HG03135 (cell line): ENCODE data around the gene SLC26A6.

Source experiments
- ATAC-seq: cut with Tn5 transposase; IDR thresholded peaks from one replicate; pipeline ENCODE4 v1.9.1; 2021; ENCODE audit warnings: mild to moderate bottlenecking, moderate library complexity; ENCODE audit not compliant: unreplicated experiment

SLC26A6 gene, protein sequence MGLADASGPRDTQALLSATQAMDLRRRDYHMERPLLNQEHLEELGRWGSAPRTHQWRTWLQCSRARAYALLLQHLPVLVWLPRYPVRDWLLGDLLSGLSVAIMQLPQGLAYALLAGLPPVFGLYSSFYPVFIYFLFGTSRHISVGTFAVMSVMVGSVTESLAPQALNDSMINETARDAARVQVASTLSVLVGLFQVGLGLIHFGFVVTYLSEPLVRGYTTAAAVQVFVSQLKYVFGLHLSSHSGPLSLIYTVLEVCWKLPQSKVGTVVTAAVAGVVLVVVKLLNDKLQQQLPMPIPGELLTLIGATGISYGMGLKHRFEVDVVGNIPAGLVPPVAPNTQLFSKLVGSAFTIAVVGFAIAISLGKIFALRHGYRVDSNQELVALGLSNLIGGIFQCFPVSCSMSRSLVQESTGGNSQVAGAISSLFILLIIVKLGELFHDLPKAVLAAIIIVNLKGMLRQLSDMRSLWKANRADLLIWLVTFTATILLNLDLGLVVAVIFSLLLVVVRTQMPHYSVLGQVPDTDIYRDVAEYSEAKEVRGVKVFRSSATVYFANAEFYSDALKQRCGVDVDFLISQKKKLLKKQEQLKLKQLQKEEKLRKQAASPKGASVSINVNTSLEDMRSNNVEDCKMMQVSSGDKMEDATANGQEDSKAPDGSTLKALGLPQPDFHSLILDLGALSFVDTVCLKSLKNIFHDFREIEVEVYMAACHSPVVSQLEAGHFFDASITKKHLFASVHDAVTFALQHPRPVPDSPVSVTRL

DNA sequence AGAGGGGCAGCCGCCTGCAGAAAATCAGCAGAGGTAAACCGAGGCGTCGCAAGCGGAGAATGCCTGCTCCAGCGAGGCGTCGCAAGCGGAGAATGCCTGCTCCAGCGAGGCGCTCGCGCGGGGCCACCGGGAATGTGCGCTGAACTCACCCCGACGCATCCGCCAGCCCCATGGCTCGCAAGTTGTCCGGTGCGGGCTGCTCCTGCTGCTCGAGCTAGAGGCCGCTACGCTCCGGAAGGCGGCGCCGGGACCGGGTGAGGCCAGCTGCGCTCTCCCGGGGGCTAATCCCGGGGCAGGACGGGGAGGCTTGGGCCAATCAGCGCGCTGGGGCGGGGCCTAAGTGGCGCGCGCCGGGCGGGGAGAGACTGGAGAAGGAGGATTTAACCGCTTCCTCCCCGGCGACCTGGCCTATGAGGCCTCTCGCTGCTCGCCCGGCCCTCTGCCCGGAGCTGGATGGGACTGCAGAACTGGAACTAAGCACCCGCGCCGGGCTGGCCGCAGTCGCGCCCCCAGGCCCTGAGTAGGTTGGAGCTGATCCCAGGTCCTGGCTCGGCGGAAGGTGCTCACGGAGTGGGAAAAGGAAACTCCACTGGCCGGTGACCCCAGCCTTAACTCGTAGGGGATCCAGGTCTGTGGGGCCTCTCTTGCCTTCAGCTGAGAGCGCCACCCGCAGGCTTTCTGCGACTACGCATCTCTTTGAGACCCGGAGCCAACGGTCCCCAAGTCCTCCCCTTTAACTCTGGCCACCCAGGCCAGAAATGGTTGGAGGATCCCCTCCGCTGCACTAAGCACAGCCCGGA is at the start of gene SLC26A6:
TSS of gene SLC26A6 (minus strand) at position 240 of the 800 bp plus-strand sequence. CDS start at position 172, 68 bp downstream.
- peak; percentile 88 for ATAC-seq

DNA sequence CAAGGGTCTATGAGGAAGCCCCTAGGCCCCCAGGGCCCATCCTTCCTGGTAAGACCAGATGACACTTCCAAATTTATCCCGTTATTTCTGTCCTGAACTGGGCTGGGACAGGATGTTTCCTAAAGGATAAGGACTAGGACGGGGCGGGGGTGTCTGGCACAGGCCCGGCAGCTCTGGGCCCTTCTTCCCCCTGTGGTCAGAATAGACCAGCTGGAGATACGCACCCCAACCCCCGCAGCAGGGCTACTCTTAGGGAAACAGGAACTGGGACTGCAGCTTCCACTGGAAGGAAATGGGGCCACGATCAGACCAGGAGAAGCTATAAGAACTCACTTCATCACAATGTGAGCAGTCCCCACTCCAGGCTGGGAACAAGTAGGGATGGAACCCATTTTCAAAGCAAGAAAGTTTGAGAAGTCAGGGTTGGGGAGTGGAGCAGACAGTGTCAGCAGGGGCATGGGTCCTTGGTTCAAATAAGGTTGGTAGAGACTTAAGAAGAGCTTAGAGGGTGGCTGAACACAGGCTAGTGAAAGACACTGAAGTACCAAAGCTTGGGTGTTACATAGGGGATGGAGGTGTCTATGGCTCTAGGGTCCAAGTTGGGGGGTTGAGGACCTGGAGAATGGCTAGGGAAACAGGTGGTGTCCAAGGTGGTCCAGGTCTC is 49.4 kb upstream of the SLC26A6 start:
- no peak for ATAC-seq

DNA sequence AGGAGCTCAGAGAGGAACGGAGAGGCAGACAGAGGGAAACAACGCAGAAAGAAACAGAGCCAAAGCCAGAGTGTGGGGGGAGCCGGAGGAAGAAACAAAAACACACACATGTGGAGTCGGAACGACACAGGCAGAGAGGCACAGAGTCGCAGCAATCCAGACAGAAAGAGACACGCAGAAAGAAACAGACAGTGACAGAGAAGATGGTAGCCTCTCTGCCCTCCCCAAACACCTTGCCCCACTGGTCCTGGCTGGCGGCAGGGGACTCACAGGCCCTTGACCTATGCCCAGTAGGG is 48.7 kb upstream of the SLC26A6 start:
- no peak for ATAC-seq

DNA sequence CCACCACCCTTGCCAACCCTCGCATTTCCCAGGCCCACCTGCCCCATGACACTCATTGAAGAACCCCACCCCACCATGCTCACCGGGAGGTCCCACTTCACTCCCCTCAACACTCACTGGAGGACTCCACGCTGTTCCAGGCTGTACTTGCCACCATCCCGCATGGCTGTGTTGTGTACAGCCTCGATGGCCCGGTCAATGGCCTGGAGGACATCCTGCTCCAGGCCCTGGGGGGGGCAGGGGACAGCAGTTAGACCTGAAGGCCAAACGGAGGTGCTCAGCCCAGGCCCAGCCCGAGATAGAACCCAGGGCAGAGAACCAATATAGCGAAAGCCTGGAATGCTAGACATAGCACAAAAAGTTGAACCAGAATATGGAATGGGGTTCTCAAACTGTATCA is 47.5 kb upstream of the SLC26A6 start:
- no peak for ATAC-seq

DNA sequence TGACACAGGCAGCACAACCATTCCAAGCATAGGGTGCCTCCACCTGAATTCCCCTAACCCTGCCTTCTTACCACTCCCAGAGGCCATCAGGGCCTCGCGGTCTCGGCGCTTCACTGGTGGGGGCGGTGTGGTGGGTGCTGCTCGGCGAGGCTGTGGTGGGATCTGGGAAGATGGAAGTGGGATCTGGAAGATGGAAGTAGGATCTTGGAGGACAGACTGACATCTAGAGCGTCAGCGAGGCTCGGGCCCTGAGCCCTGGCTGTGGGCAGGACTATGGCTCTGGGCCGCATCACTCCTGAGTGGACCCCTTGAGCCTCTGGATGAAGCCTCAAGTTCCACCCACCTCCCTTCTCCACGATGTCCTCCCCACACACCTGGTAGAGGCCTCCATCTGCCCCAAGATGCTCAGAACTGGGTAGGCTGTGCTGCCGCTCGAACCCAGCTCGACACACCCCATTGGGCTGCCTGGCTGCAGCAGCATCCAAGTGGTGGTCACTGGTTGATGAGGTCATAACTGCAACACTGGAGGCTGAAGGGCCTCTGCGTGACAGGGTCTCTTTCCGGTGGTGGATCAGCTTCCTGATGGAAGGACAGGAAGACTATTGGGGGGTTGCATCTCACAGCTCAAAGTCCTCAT is 46.8 kb upstream of the SLC26A6 start:
- ATAC-seq: no peak

DNA sequence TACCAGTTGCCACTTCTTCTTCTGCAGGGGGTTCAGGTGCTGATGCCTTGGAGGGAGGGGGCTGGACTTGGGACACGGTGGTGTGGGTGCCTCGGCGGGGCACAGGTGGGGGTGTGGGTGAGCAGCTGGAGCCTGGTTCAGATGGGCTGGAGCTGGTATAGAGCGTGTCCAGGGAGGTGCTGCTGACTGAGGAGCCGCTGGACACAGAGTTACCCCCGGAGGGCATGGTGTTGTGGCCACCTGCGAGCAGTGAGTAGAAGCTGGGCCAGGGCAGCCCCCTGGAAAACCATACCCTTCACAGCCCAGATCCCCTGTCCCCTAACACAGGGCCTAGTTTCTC is 46.2 kb upstream of the SLC26A6 start:
- ATAC-seq: no peak

DNA sequence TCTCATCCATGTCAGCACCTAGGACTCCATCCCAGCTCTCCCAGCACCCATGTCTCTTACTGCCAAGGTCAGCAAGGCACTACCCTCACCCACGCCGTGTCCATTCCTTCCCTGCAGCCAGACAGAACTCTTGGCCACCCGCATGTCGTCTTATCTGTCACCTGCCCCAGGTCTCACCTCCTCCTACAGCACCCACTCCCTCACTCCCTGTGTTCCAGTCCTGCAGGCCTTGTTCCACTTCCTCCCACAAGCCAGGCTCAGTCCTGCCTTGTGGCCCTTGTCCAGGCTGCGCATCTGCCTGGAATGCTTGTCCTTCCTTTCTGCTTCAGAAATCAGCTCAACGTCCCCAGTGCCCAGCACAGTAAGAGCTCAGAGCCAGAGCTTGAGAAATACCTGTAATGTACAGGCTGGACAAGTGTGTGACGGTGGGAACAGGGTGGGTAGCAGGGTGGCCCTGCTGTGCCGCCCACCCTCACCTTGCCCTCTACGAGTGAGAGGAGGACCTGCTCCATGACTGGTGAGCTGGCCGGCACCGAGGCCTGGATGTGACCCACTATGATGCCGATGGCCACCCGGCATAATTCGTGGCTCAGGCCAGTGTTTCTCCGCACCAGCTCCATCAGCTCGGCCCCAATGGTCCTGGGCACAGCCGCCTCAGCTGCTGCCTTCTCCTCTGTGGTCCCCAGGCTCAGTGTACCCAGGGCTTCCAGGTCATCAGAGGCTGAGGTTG is 45.7 kb upstream of the SLC26A6 start:
- no peak for ATAC-seq

DNA sequence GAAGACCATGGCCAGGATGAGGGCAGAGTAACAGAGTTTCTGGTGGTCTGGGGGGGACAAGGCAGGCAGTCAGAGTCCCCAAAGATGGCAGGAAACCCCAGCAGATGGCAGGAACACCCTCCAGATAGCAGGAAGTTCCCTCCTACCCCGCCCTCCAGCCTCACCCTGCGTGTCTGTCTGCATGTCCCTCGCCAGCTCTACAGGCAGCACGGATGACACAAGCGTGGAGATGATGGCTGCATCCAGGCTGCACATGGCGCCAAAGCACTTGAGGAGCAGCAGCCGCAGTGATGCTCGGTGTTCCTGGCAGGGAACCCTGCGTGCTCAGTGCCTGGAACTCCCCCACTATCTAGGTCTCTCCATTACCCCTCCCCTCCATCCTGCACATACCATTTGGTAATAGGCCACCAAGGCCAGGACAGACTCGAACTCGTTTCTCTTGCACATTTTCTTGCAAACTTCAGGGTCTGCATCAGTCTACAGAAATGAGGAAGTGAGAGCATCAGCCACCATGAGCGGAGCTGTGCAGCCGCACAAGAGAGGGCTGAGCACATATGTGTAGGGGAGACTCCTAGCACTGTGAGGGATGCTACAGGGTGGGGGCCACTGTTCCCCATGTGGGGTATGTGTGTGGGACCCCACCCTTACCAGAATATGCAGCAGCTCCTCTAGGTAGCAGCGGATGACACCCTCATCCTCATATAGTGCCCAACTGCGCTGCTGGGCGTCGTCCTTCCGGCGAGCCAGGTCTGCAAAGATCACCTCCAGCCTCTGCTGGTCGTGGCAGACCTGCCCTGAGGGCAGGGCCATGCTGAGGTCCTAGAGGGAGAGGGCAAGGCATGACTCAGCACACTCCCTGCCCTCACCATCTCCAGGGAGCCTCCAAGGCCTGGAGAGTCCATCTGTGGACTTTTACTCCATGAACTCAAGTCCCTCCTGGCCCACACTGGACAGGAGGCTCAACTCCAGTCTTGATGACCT is 44.4 kb upstream of the SLC26A6 start:
- ATAC-seq: no peak

GRCh38 chr3:48678566-48679380 is 43.5 kb upstream of the SLC26A6 start:
- ATAC-seq: no peak

- no peak for ATAC-seq
Measured at GRCh38 chr3:48678056-48678455, 42.8 kb upstream of the SLC26A6 start.

DNA sequence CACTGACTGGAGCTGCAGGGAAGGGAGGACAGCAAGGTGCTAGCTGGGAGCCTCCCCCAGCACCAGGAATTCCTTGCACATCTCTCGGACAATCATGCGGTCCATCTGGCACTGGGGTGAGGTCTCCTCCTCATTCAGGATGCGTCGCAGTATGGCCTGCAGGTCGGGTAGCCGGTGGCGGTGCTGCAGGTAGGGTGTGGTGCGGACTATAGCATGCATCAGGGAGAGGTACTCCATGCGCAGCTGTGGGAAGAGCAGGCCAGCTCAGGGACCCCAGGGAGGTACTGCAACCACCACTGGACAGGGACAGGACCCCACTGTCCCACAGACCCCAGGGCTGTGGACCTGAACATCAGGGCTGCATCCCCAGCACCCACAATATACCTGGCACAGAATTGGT is 39.2 kb upstream of the SLC26A6 start:
- no peak for ATAC-seq

DNA sequence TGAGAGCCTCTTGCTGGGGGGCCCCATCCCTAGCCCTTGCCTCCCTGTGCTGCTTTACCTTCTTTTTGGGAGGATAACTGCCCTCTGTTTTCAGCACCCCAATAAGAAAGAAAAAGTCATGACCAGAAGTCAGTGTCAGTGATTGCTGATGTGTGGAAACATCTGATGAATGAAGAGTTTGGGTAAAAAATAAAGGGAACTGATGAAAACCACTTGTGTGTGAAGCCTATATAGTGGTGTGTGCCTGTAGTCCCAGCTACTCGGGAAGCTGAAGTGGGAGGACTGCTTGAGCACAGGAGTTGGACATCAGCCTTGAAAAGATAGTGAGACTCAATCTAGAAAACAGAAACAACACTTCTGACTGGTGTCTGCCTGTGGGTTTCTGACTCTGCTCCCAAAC is 37.3 kb upstream of the SLC26A6 start:
- no peak for ATAC-seq

DNA sequence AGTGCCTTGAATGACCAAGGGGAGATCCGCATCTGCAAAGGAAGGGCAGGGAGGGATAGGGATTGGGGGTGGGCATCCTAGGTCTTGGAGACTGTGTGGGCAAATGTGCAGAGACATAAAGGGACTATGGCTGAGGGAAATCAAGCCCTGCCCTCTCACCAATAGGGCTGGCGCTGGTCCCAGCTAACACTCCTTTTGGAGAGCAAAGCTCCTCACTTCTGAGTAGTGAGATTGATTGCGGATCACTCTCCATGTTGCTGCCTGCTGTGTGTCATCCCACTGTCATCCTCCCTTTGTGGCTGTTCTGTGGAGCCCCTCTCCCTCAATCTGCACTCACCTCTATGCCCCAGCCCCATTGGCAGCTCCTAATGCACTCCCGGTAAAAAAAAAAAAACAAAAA is 29.7 kb upstream of the SLC26A6 start:
- ATAC-seq: no peak

DNA sequence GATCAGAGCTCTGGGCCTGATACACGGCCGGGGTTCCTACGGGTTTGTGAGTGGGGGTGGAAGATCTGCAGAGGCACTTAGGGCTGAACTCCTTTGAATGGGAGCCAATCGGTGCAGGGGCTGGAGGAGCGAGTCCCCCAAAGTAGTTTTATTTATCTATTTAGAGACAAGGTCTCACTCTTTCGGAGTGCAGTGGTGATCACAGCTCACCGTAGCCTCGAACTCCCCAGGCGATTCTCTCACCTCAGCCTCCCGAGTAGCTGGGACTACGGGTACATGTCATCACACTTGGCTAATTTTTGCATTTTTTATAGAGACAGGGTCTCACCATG is 29.0 kb upstream of the SLC26A6 start:
- ATAC-seq: no peak

- peak; percentile 81 for ATAC-seq
Measured at GRCh38 chr3:48663489-48664312, 28.4 kb upstream of the SLC26A6 start.

- no peak for ATAC-seq
Measured at GRCh38 chr3:48662753-48663488, 27.7 kb upstream of the SLC26A6 start, which contains the start of gene CELSR3. TSS of gene CELSR3 (minus strand) at chr3:48662886. CDS start at chr3:48662634, 252 bp downstream.
